KOPT-K1 (cell line): ENCODE data around the gene ACOX3.
"Not testable (repeated sequence)": the region's sequence is repeated elsewhere in the genome, so short reads cannot be mapped to it uniquely, and the experiment has no call there.

ENCODE experiments used
- H3K27ac ChIP-seq: fragments of 200-600 bp; sonication (generic); 2 replicates; pipeline ENCODE4 v1.5.1; 2016; ENCODE audit warnings: antibody characterized with exemption, mild to moderate bottlenecking, low read depth, low read length; ENCODE audit not compliant: poor library complexity, severe bottlenecking
- H3K36me3 ChIP-seq: fragments of 200-600 bp; sonication (generic); 2 replicates; pipeline ENCODE4 v1.5.1; 2017; ENCODE audit warnings: antibody characterized with exemption, mild to moderate bottlenecking, low read length, moderate library complexity; ENCODE audit not compliant: insufficient read depth
- H3K9me3 ChIP-seq: fragments of 200-600 bp; sonication (generic); 2 replicates; pipeline ENCODE4 v1.5.1; 2017; ENCODE audit warnings: antibody characterized with exemption, low read length, mild to moderate bottlenecking; ENCODE audit not compliant: insufficient read depth, poor library complexity, severe bottlenecking

Gene ACOX3

DNA sequence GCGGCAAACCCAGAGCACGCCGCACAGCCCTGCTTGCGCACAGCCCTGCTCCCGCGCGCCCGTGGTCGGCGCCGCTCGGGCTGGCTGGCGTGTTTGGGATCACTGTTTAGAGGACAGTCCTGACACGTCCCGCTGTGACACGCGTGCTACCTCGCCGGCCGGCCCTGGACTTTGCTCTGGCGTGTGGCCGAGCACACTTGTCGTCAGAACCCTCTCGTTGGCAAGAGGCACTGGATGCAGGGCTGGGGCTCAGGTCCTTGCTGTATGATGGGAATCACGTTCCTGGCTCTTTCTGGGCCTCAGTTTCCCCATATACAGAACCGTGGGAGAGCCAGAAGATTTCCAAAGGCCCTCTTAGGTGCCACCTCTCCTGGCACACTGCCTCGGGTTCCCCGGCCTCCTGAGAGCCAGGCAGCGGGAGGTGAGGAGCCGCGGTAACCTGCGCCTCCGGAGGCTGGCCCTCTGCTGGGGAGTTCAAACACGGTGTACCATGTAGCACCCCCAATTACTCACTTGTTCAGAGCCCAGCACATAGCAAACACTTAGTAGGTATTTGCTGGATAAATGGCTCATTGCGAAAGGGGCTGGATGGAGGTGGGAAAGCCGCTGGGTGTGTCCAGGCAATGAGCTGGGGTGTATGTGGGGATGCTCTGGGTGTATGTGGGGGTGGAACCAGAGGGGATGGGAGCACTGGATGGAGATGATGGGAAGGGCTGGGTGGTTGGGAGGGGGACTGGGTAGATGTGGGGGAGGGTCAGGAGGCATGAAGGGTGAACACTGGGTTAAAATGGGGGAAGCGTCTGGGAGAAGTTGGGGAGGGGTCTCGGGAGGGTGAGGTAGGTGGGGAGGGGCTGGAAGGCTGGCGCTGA, 94.3 kb downstream of the ACOX3 start:
- H3K27ac ChIP-seq, result no peak overlapping the region
- no peaks in the 10 kb centered on the region for H3K36me3 ChIP-seq
- H3K9me3 ChIP-seq, result no peaks in the 10 kb centered on the region

GRCh38 chr4:8345053-8345945, 95.2 kb downstream of the ACOX3 start:
- Histone ChIP-seq H3K36me3 (no peaks in the 10 kb centered on the region), H3K9me3 (no peaks in the 10 kb centered on the region), H3K27ac (no peak overlapping the region)

GRCh38 chr4:8344377-8344776, 96.1 kb downstream of the ACOX3 start:
- Histone ChIP-seq H3K9me3 (no peaks in the 10 kb centered on the region), H3K27ac (no peak overlapping the region)

DNA sequence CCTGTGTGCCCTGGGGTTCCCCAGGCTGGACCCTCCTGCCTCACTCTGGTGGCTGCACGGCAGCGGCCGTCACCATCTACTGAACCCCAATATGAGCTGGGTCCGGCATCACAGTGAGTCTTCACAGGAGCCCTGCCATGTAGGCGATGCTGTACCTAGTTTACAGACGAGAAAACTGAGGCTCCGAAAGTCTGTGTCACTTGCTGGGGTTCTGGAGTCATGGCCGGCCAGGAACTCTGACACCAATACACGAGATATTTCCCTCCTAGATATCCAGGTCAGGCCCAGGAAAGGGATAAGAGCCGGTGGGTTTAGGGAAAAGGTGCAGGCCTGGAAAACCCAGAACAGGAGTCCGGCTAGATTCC, 96.6 kb downstream of the ACOX3 start:
- Histone ChIP-seq H3K36me3 (no peaks in the 10 kb centered on the region), H3K27ac (no peak overlapping the region), H3K9me3 (no peaks in the 10 kb centered on the region)

More at GRCh38 chr4:8344377-8344776, 96.1 kb downstream of the ACOX3 start:
- H3K36me3 ChIP-seq, result no peaks in the 10 kb centered on the region

- Histone ChIP-seq H3K36me3 (no peaks in the 10 kb centered on the region), H3K27ac (no peak overlapping the region)
These were observed 97.1 kb downstream of the ACOX3 start for GRCh38 chr4:8343262-8343966.

DNA sequence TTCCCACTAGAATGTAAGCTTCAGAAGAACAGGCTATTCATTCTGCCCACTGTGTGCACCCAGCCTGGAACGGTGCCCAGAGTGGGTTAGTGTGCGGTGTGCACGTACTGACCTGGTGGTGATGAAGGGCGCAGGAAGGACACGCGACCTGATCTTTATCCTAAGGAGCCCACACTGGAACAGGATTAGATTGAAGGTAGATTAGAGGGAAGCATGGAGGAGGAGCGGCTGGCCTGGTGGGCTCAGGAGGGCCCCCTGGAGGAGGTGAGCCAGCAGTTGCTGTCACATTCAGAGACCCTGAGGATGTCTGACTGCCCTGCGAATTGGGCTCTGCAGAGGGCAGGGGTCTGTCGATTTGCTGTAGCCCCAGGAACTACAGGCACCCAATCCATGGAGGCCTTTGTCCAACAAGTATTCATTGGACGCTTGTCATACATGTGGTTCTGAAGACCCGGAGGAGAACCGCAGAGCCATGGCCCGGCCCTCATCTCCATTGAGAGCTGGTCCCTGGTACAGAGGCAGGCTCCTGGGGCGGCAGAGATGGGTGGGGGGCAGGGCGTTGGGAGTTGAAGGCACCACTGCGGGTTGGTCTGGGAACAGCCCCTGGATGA, 97.8 kb downstream of the ACOX3 start:
- Histone ChIP-seq H3K9me3 (no peaks in the 10 kb centered on the region), H3K27ac (no peak overlapping the region), H3K36me3 (no peaks in the 10 kb centered on the region)

More at GRCh38 chr4:8343262-8343966, 97.1 kb downstream of the ACOX3 start:
- H3K9me3 ChIP-seq, result no peaks in the 10 kb centered on the region

- Histone ChIP-seq H3K36me3 (no peaks in the 10 kb centered on the region), H3K9me3 (peaks cover 4% of the 10 kb centered on the region), H3K27ac (no peak overlapping the region)
These were observed 98.8 kb downstream of the ACOX3 start for GRCh38 chr4:8341691-8342090.

DNA sequence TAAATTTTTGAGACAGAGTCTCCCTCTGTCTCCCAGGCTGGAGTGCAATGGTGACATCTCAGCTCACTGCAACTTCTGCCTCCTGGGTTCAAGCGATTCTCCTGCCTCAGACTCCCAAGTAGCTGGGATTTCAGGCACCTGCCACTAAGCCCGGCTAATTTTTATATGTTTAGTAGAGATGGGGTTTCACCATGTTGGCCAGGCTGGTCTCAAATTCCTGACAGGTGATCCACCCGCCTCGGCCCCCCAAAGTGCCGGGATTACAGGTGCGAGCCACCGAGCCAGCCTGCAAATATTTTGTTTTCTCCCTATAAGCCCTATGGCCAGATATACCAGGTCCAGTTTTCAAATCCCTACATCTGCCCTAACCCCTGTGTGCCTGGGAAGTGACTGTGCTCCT, 99.2 kb downstream of the ACOX3 start:
- H3K27ac ChIP-seq, H3K9me3 ChIP-seq, H3K36me3 ChIP-seq: not testable (repeated sequence)

- Histone ChIP-seq H3K9me3 (peaks cover 13% of the 10 kb centered on the region), H3K27ac (no peak overlapping the region), H3K36me3 (no peaks in the 10 kb centered on the region)
These were observed 99.7 kb downstream of the ACOX3 start for GRCh38 chr4:8340781-8341241.

GRCh38 chr4:8338351-8338961, 102.1 kb downstream of the ACOX3 start:
- Histone ChIP-seq H3K27ac (no peak overlapping the region), H3K36me3 (no peaks in the 10 kb centered on the region), H3K9me3 (peaks cover 36% of the 10 kb centered on the region)

DNA sequence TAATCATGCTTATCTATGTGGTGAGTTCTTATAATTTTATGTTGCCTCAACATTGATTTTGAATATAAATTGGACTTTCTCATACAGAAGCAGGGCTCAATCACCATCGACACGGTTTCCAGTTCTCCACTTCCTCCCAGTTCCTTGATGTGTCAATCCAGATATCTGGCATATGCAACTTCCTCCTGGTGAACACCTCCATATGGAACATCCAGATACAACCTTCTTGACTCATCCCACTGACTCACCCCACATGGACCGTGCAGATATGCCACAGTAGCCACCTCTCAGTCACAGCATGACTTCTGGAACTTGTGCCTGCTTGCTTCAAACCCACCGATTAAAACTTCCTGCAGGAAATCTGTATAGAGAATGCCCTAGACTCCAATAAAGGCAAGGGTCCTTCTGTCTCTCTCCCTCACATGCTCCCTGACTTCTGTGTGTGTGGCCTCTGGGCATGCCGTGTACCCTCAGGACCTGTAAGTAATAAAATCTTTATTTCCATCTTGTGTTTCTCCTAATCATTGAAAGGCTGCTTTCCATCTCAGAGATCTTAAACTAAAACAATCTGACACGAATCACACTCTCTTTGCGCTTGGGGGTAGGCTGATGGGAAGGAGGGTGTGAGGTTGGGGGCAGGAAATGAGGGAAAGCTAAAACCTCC, 104.0 kb downstream of the ACOX3 start:
- Histone ChIP-seq H3K27ac (no peak overlapping the region), H3K9me3 (peaks cover 50% of the 10 kb centered on the region), H3K36me3 (no peaks in the 10 kb centered on the region)

DNA sequence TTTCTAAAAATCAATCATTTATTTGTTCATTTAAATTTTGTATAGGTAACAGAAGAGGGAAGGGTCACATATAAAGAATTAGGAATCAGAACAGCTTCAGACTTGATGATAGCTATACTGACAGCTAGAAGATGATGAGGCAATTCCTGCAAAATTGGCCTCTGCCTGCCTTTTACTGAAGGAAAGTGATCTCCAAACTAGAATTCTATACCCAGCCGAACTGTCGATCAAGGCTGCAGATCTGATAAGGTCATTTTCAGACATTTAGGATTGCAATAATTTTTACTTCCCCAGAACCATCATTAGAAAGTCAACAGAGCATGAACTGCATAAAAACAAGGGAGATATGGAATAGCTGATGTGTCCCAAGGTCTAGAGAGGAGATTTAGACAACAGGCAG, 104.7 kb downstream of the ACOX3 start:
- H3K36me3 ChIP-seq, result no peaks in the 10 kb centered on the region
- no peak overlapping the region for H3K27ac ChIP-seq
- peaks cover 50% of the 10 kb centered on the region for H3K9me3 ChIP-seq

DNA sequence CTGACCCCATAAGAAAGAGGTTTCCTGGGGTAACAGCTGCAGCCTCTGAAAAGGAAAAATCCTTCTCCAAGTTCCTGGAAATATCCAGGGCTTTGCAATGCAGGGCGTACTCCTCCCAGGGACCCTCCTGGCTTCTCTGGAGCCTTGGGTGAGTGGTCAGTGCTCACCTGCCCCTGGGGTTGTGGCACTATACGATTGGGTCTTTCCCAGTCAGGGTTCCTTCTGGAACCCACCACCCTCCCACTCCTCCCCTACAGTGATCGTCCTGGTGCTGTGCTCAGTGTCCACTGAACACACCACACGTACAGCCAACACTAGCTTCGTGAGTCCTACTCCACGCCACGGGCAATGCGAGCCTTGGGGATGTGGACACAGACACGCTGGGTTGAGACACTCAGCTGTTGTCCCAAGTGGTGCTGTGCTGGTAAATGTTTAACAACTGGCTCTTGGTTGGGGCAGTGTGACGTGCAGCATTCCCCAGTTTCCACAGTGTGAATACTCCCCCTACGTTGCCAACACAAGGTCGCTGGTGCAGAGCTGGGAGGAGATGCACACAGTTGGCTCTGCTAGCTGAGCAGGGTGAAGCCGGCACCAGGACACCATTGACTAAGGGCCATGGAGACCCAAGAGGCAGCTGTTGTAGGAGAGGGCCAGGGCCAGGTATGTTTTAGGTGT, 105.6 kb downstream of the ACOX3 start:
- Histone ChIP-seq H3K9me3 (peaks cover 50% of the 10 kb centered on the region), H3K27ac (no peak overlapping the region)

More for the DNA sequence above, 105.6 kb downstream of the ACOX3 start:
- no peaks in the 10 kb centered on the region for H3K36me3 ChIP-seq
